H1 (cell line): ENCODE data around the gene DPM3. TPM values are rescaled to one million over a fixed set of nuclear protein-coding genes. Genes with fewer than 3 reads are reported as not detected.

Experiments
- CTCF ChIA-PET: fragments of 300-600 bp; sonication (Branson Sonifier 250); formaldehyde crosslinking; loops from one replicate; lab custom pipeline; 2021; ENCODE audit not compliant: partially characterized antibody; lab: Charles Lee
- POLR2A ChIA-PET: fragments of 300-600 bp; sonication (Branson Sonifier 250); formaldehyde crosslinking; loops from one replicate; lab custom pipeline; 2021; ENCODE audit warnings: inconsistent platforms; ENCODE audit not compliant: partially characterized antibody; lab: Charles Lee
- DNase-seq, 2 experiments: peaks; one replicate each; pipeline versions ENCODE4 v3.0.0 to v3.0.0-alpha.2; 2010 to 2022; ENCODE audit warnings: low spot score in 2 of 2, low read depth in 1 of 2, mixed read lengths in 1 of 2
- FAIRE-seq: peaks from 2 replicates; lab custom pipeline; 2011; peaks lifted over from hg19 to GRCh38; lab: Jason Lieb, UNC
- H2AFZ ChIP-seq: 2 replicates; pipeline ENCODE4 v1.8.1; 2012; ENCODE audit warnings: low read length, inconsistent platforms
- H2AK5ac ChIP-seq: 2 replicates; pipeline ENCODE4 v1.6.1; 2013; ENCODE audit warnings: low read depth, low read length
- H2BK120ac ChIP-seq: replicated peaks from 2 replicates; pipeline ENCODE3; 2013; ENCODE audit warnings: low read depth, low read length, inconsistent platforms
- H2BK12ac ChIP-seq: 2 replicates; pipeline ENCODE4 v1.6.1; 2013; ENCODE audit warnings: low read depth, low read length
- H2BK15ac ChIP-seq: 2 replicates; pipeline ENCODE4 v1.6.1; 2013; ENCODE audit warnings: low read length
- H2BK20ac ChIP-seq: 2 replicates; pipeline ENCODE4 v1.6.1; 2013; ENCODE audit warnings: low read length
- H2BK5ac ChIP-seq: 2 replicates; pipeline ENCODE4 v1.6.1; 2013; ENCODE audit warnings: low read depth, low read length
- H3K14ac ChIP-seq: 2 replicates; pipeline ENCODE4 v1.6.1; 2013; ENCODE audit warnings: inconsistent platforms; ENCODE audit not compliant: insufficient read length
- H3K18ac ChIP-seq: 2 replicates; pipeline ENCODE4 v1.6.1; 2013; ENCODE audit warnings: low read length; ENCODE audit errors: extremely low read depth
- H3K23ac ChIP-seq: 2 replicates; pipeline ENCODE4 v1.6.1; 2013; ENCODE audit warnings: inconsistent platforms; ENCODE audit not compliant: insufficient read length
- H3K23me2 ChIP-seq: 2 replicates; pipeline ENCODE4 v1.6.1; 2013; ENCODE audit warnings: low read depth, low read length
- H3K27ac ChIP-seq: 2 replicates; pipeline ENCODE4 v1.6.1; 2011; ENCODE audit warnings: low read depth, low read length, inconsistent platforms
- H3K27me3 ChIP-seq, 4 experiments: replicated peaks in 1 of 4; 1 replicate in 1 of 4; 2 replicates in 3 of 4; pipeline versions ENCODE4 v1.6.1 to v1.8.1; 2011 to 2013; ENCODE audit warnings: low read length in 3 of 4, mild to moderate bottlenecking in 3 of 4, inconsistent platforms in 2 of 4, mixed read lengths in 2 of 4, moderate library complexity in 1 of 4; ENCODE audit not compliant: control insufficient read depth in 3 of 4, insufficient read depth in 3 of 4; ENCODE audit errors: extremely low read depth in 1 of 4
- H3K36me3 ChIP-seq, 4 experiments: 2 replicates each; pipeline versions ENCODE4 v1.6.1 to v1.8.1; 2011 to 2013; ENCODE audit warnings: mild to moderate bottlenecking in 4 of 4, low read length in 3 of 4, moderate library complexity in 2 of 4, control low read depth in 1 of 4, inconsistent platforms in 1 of 4; ENCODE audit not compliant: insufficient read depth in 4 of 4, control insufficient read depth in 2 of 4
- H3K4ac ChIP-seq: replicated peaks from 2 replicates; pipeline ENCODE3; 2013; ENCODE audit warnings: low read length, low read depth, mixed read lengths, inconsistent platforms; ENCODE audit not compliant: insufficient read length
- H3K4me1 ChIP-seq, 4 experiments: replicated peaks in 1 of 4; 1 replicate in 1 of 4; 2 replicates in 3 of 4; pipeline versions ENCODE4 v1.6.1 to v1.8.1; 2011 to 2013; ENCODE audit warnings: low read length in 3 of 4, inconsistent platforms in 2 of 4, mixed read lengths in 1 of 4; ENCODE audit not compliant: insufficient read depth in 4 of 4, control insufficient read depth in 3 of 4
- H3K4me2 ChIP-seq, 2 experiments: 2 replicates each; pipeline versions ENCODE4 v1.6.1 to v1.8.1; 2011 to 2013; ENCODE audit warnings: low read depth in 2 of 2, low read length in 2 of 2, control low read depth in 1 of 2, inconsistent platforms in 1 of 2, mild to moderate bottlenecking in 1 of 2; ENCODE audit not compliant: insufficient read depth in 1 of 2
- H3K4me3 ChIP-seq, 4 experiments: fragments of 200-600, 300-600 bp in 1 of 4; sonication (generic), shearing (Covaris generic), sonication (Bioruptor Twin) in 1 of 4; 2 replicates each; pipeline versions ENCODE4 v1.5.1 to v1.8.1; 2011 to 2016; ENCODE audit warnings: low read length in 4 of 4, low read depth in 3 of 4, control low read depth in 2 of 4, inconsistent platforms in 2 of 4, mild to moderate bottlenecking in 2 of 4, mixed read lengths in 1 of 4, moderate library complexity in 1 of 4; ENCODE audit not compliant: insufficient read depth in 2 of 4; ENCODE audit errors: extremely low read depth in 1 of 4
- H3K56ac ChIP-seq: replicated peaks from 2 replicates; pipeline ENCODE3; 2013; ENCODE audit warnings: low read depth, mild to moderate bottlenecking, mixed read lengths, low read length, inconsistent platforms; ENCODE audit not compliant: insufficient read length
- H3K79me1 ChIP-seq: 2 replicates; pipeline ENCODE4 v1.6.1; 2013; ENCODE audit warnings: low read depth, low read length, control low read depth
- H3K79me2 ChIP-seq, 2 experiments: 2 replicates each; pipeline versions ENCODE4 v1.6.1 to v1.8.1; 2012 to 2013; ENCODE audit warnings: low read length in 2 of 2, mild to moderate bottlenecking in 2 of 2, inconsistent platforms in 1 of 2; ENCODE audit not compliant: insufficient read depth in 2 of 2, control insufficient read depth in 1 of 2
- H3K9ac ChIP-seq, 4 experiments: replicated peaks in 1 of 4; 1 replicate in 1 of 4; 2 replicates in 3 of 4; pipeline versions ENCODE4 v1.6.1 to v1.8.1; 2011 to 2013; ENCODE audit warnings: low read depth in 3 of 4, low read length in 3 of 4, control low read depth in 2 of 4, mild to moderate bottlenecking in 2 of 4, moderate library complexity in 2 of 4, inconsistent platforms in 1 of 4; ENCODE audit errors: extremely low read depth in 1 of 4
- H3K9me3 ChIP-seq, 2 experiments: 2 replicates each; pipeline versions ENCODE4 v1.6.1 to v1.8.1; 2012 to 2013; ENCODE audit warnings: mild to moderate bottlenecking in 2 of 2, moderate library complexity in 2 of 2, control low read depth in 1 of 2, inconsistent platforms in 1 of 2, low read depth in 1 of 2, low read length in 1 of 2, mixed read lengths in 1 of 2; ENCODE audit not compliant: insufficient read depth in 2 of 2
- H4K20me1 ChIP-seq, 2 experiments: replicated peaks in 1 of 2; 2 replicates each; pipeline versions ENCODE3 to v1.8.1; 2011 to 2013; ENCODE audit warnings: inconsistent platforms in 2 of 2, low read length in 2 of 2, mild to moderate bottlenecking in 1 of 2; ENCODE audit not compliant: insufficient read depth in 2 of 2, control insufficient read depth in 1 of 2
- H4K5ac ChIP-seq: 2 replicates; pipeline ENCODE4 v1.6.1; 2013; ENCODE audit warnings: low read length, low read depth, mixed read lengths, inconsistent platforms; ENCODE audit not compliant: insufficient read length
- H4K8ac ChIP-seq: 2 replicates; pipeline ENCODE4 v1.8.0; 2013; ENCODE audit warnings: mild to moderate bottlenecking, moderate library complexity, low read length, inconsistent platforms; ENCODE audit not compliant: insufficient read depth; ENCODE audit errors: extremely low read depth
- H4K91ac ChIP-seq: replicated peaks from 2 replicates; pipeline ENCODE3; 2013; ENCODE audit warnings: low read length, mixed read lengths, inconsistent platforms; ENCODE audit not compliant: insufficient read length
- CHD2 ChIP-seq: IDR thresholded peaks from 2 replicates; pipeline ENCODE4 v1.6.1; 2012; ENCODE audit warnings: low read length, improper control_type of control experiment
- EP300 ChIP-seq, 2 experiments: IDR thresholded peaks; 1 replicate in 1 of 2; 2 replicates in 1 of 2; pipeline ENCODE4 v1.6.1; 2011 to 2012; ENCODE audit warnings: low read depth in 2 of 2, low read length in 2 of 2, mild to moderate bottlenecking in 2 of 2, borderline replicate concordance in 1 of 2, inconsistent platforms in 1 of 2, moderate library complexity in 1 of 2
- WGBS, 2 experiments: shearing (Covaris generic) in 1 of 2; methylation state at CpG; one replicate each; pipeline versions ENCODE4 v1.1.6 to v1.1.7; 2013 to 2015; ENCODE audit warnings: low lambda C conversion rate in 2 of 2, mixed read lengths in 2 of 2, inconsistent platforms in 1 of 2, low coverage in 1 of 2, missing lambda C conversion rate in 1 of 2; ENCODE audit not compliant: insufficient replicate concordance in 2 of 2, insufficient coverage in 1 of 2, insufficient read length in 1 of 2; ENCODE audit errors: extremely low coverage in 1 of 2, missing lambda C conversion rate in 1 of 2; 5-methylcytosine and 5-hydroxymethylcytosine counted together
- polyA plus RNA-seq, 7 experiments: library from polyadenylated mRNA; depleted of rRNA in 3 of 7; stranded (reverse) in 5 of 7; unstranded in 2 of 7; fragments of >200 nt in 5 of 7; fragments of 200-250 nt in 2 of 7; gene quantifications; 1 replicate in 5 of 7; 2 replicates in 1 of 7; 4 replicates in 1 of 7; pipeline versions ENCODE4 v1.2.1 to v1.2.3, GENCODE V29; 2011 to 2013; ENCODE audit warnings: missing spikeins in 2 of 7, mixed read lengths in 2 of 7
- total RNA-seq: library from RNA; stranded (reverse); fragmentation: NEBNext Ultra II Directional; extraction: Animal tissue kit (Norgen Biotek cat#: 25700); gene quantifications from 2 replicates; pipeline ENCODE4 v1.2.1, GENCODE V29; 2021

DPM3 gene
- total and polyA plus RNA-seq, 2 of the 8 experiments (the other 6 are each of a cell fraction or from before 2014, with no cell fraction given), result 44.8 to 227 TPM

GRCh38 chr1:155103325-155103724 is 37.0 kb downstream of the DPM3 start:
- Histone ChIP-seq H2BK12ac (no peak overlapping the region), H3K56ac (no peak overlapping the region), H3K79me1 (no peaks in the 10 kb centered on the region), H3K23me2 (no peaks in the 10 kb centered on the region), H4K5ac (no peak overlapping the region), H4K91ac (no peak overlapping the region), H3K9ac (no peak overlapping the region), H2BK5ac (no peak overlapping the region), H3K4me2 (no peak overlapping the region), H3K79me2 (no peaks in the 10 kb centered on the region), H3K27me3 (no peaks in the 10 kb centered on the region), H3K27ac (no peak overlapping the region), H3K36me3 (no peaks in the 10 kb centered on the region), H3K4ac (no peak overlapping the region), H2AFZ (no peak overlapping the region), H3K23ac (no peak overlapping the region), H3K14ac (no peak overlapping the region), H3K9me3 (no peaks in the 10 kb centered on the region), H3K4me1 (no peaks in the 10 kb centered on the region), H4K20me1 (peaks cover 0 to 4% of the 10 kb centered on the region in 2 experiments), H2BK15ac (no peak overlapping the region), H4K8ac (no peak overlapping the region), H3K4me3 (no peak overlapping the region), H2AK5ac (no peak overlapping the region), H2BK20ac (no peak overlapping the region), H3K18ac (no peak overlapping the region), H2BK120ac (no peak overlapping the region)
- 86% methylated on average over 9 of the region's 9 CpGs; no CpG with 5 or more reads in 1 of the 2 experiments for WGBS, 2 experiments
- ChIA-PET POLR2A (interaction anchor here (0.6 to 0.9 kb wide), 2 partner anchors 8 to 26 kb away, joined by 3 to 4 read pairs; no protein-coding TSS in a partner anchor), CTCF (interaction anchor here (1.0 to 2.9 kb wide), 2 partner anchors 12 to 22 kb away, joined by 3 to 12 read pairs; no protein-coding TSS in a partner anchor)
- FAIRE-seq, result no peak
- DNase-seq, result no peak
- no peak for TF ChIP-seq CHD2
- TF ChIP-seq EP300 (IDR thresholded peaks at IDR 0.05; ENCODE audit: borderline replicate concordance in 1 of 2, low read depth in 2 of 2, low read length in 2 of 2), result no peak
